Stimulated activated naive B cell treated with anti-CD40 and anti-IgM and Interleukin-4, amounts not matched to agents 10 μg/mL and 1 μg/mL and 100 μg/mL, for 72 hours (primary cell): Measurements from ENCODE around the gene DSCAML1.

ENCODE experiments used
- ATAC-seq, 2 donors: fragments of 150-1000 bp; cut with Tn5 transposase; replicated peaks; 2 replicates each; pipeline ENCODE4 v1.10.0; 2021; ENCODE audit warnings: moderate library complexity in 1 of 2
- DNase-seq: peaks from one replicate; pipeline ENCODE4 v3.0.0; 2021
- H3K27ac Mint-ChIP-seq: one replicate; pipeline ENCODE4 v1.8.0; 2022; ENCODE audit warnings: mild to moderate bottlenecking, mixed read lengths
- H3K27me3 Mint-ChIP-seq, 2 donors: one replicate each; pipeline ENCODE4 v1.8.0; 2022; ENCODE audit warnings: mixed read lengths in 2 of 2
- H3K36me3 Mint-ChIP-seq, 2 donors: one replicate each; pipeline ENCODE4 v1.8.0; 2022; ENCODE audit warnings: mixed read lengths in 2 of 2, mild to moderate bottlenecking in 1 of 2
- H3K4me1 Mint-ChIP-seq, 2 donors: one replicate each; pipeline ENCODE4 v1.8.0; 2022; ENCODE audit warnings: mixed read lengths in 2 of 2, mild to moderate bottlenecking in 1 of 2
- H3K4me3 Mint-ChIP-seq, 2 donors: one replicate each; pipeline ENCODE4 v1.8.0; 2022; ENCODE audit warnings: mild to moderate bottlenecking in 2 of 2, mixed read lengths in 2 of 2, moderate library complexity in 1 of 2
- H3K9me3 Mint-ChIP-seq, 2 donors: one replicate each; pipeline ENCODE4 v1.8.0; 2022; ENCODE audit warnings: mixed read lengths in 2 of 2, mild to moderate bottlenecking in 1 of 2

DSCAML1 gene

GRCh38 chr11:117670924-117671323 lies 126.1 kb downstream of the DSCAML1 start:
- Mint-ChIP-seq H3K9me3 (peaks cover 0 to 2% of the 10 kb centered on the region in 2 donors), H3K27me3 (peaks cover 0 to 15% of the 10 kb centered on the region in 2 donors), H3K4me1 (no peaks in the 10 kb centered on the region), H3K27ac (no peak overlapping the region), H3K4me3 (no peak overlapping the region), H3K36me3 (peaks cover 0 to 3% of the 10 kb centered on the region in 2 donors)
- no peak for ATAC-seq
- no peak for DNase-seq

- DNase-seq (no peak), ATAC-seq (no peak)
- H3K36me3 Mint-ChIP-seq: peaks cover 0 to 3% of the 10 kb centered on the region in 2 donors
- no peak overlapping the region for H3K27ac Mint-ChIP-seq
- H3K9me3 Mint-ChIP-seq: peaks cover 0 to 2% of the 10 kb centered on the region in 2 donors
- H3K4me3 Mint-ChIP-seq: no peak overlapping the region
- no peaks in the 10 kb centered on the region for H3K4me1 Mint-ChIP-seq
- peaks cover 0 to 18% of the 10 kb centered on the region in 2 donors for H3K27me3 Mint-ChIP-seq
Measured at GRCh38 chr11:117670443-117670842, 126.6 kb downstream of the DSCAML1 start.

DNA sequence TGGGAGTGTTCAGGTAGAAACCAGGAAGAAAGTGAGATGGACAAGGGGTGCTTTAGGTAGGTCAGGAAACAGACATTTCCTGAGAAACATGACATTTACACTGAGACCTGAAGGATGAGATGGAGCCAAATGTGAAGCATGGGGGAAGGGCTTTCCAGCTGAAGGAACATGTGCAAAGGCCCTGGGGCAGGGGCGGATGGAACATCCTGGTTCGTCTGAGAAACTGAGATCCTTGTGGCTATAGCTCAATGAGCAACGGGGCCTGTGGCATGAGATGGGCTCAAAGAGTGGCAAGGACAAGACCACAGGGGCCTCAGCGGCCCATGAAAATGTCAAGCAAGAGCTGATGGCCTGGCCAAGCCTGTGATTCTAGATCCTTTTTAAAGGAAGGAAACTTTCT lies 127.4 kb downstream of the DSCAML1 start:
- DNase-seq: no peak
- no peak overlapping the region for H3K27ac Mint-ChIP-seq
- H3K36me3 Mint-ChIP-seq: peaks cover 0 to 3% of the 10 kb centered on the region in 2 donors
- peaks cover 0 to 24% of the 10 kb centered on the region in 2 donors for H3K27me3 Mint-ChIP-seq
- no peak for ATAC-seq
- H3K4me1 Mint-ChIP-seq: no peaks in the 10 kb centered on the region
- peaks cover 0 to 2% of the 10 kb centered on the region in 2 donors for H3K9me3 Mint-ChIP-seq
- H3K4me3 Mint-ChIP-seq: no peak overlapping the region

DNA sequence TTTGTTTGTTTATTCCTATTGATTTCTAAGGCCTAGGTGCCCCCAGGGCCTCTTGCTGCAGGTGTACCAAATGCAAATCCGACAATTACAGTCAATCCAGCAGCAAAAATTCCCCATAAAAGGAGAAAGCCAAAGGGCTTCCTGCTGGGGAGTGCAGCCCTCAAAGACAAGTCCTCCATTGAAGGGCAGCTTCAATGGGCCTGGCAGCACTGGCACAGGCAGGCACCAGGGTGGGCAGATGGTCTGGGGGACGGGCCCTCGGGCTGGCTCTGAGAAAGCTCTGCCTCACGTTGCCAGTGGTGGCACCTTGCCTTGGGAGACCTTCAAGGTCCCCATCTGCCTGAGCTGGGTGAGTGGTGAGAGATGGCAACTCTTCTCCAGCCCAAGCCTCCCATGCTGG lies 128.0 kb downstream of the DSCAML1 start:
- Mint-ChIP-seq H3K36me3 (peaks cover 0 to 3% of the 10 kb centered on the region in 2 donors), H3K9me3 (peaks cover 0 to 2% of the 10 kb centered on the region in 2 donors), H3K27me3 (peaks cover 0 to 24% of the 10 kb centered on the region in 2 donors), H3K4me1 (no peaks in the 10 kb centered on the region), H3K4me3 (no peak overlapping the region), H3K27ac (no peak overlapping the region)
- no peak for DNase-seq
- ATAC-seq: no peak

DNA sequence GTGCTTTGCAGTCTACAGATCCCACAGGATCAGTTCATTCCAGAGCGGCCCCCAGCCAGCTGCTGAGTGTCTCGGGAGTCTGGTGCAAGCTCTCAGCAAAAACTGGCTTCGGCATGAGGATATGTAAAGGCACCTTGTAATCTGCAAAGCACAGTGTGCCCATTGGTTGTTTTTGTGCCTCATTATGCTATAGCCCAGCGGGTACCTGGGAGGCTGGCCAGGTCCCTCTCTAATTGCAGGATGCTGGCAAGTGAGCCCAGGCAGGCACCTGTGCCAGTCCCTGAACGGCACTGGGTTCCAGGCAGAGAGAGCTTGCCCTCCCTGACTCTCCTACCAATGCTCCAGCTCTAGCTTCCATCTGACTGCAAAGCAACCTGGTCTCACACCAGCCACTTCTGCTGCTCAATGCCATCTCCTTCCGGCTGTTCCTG lies 128.7 kb downstream of the DSCAML1 start:
- peaks cover 7 to 32% of the 10 kb centered on the region in 2 donors for H3K27me3 Mint-ChIP-seq
- H3K4me3 Mint-ChIP-seq: no peak overlapping the region
- peaks cover 0 to 3% of the 10 kb centered on the region in 2 donors for H3K4me1 Mint-ChIP-seq
- DNase-seq (no peak), ATAC-seq (no peak)
- H3K36me3 Mint-ChIP-seq: peaks cover 0 to 3% of the 10 kb centered on the region in 2 donors
- H3K27ac Mint-ChIP-seq: no peak overlapping the region
- peaks cover 0 to 2% of the 10 kb centered on the region in 2 donors for H3K9me3 Mint-ChIP-seq

DNA sequence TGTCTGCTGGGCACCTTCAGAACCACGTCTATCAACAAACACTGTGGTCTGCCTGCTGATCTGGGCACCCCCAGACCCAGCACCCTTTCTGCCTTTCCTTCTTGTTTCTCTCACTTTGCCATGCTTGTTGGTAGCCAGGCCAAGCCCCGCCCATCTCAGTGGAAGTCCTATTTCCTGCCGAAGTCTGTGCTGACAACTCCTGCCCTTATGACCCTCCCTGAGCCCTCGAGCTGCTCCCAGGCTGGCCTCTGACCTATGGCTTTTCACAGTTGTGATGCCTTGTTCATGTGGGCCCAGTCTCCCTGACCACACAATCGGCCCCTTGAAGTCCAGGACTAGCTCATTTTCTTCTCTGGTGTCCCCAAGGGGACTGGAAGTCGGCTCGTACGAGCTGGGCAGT lies 132.1 kb downstream of the DSCAML1 start:
- peaks cover 0 to 3% of the 10 kb centered on the region in 2 donors for H3K36me3 Mint-ChIP-seq
- H3K4me3 Mint-ChIP-seq: no peak overlapping the region
- ATAC-seq (no peak), DNase-seq (no peak)
- H3K27me3 Mint-ChIP-seq: peaks cover 11 to 37% of the 10 kb centered on the region in 2 donors
- peaks cover 0 to 2% of the 10 kb centered on the region in 2 donors for H3K9me3 Mint-ChIP-seq
- peaks cover 0 to 3% of the 10 kb centered on the region in 2 donors for H3K4me1 Mint-ChIP-seq
- no peak overlapping the region for H3K27ac Mint-ChIP-seq

- DNase-seq (no peak), ATAC-seq (no peak)
- H3K4me3 Mint-ChIP-seq: no peak overlapping the region
- no peaks in the 10 kb centered on the region for H3K9me3 Mint-ChIP-seq
- peaks cover 11 to 37% of the 10 kb centered on the region in 2 donors for H3K27me3 Mint-ChIP-seq
- H3K27ac Mint-ChIP-seq: no peak overlapping the region
- H3K36me3 Mint-ChIP-seq: peaks cover 0 to 3% of the 10 kb centered on the region in 2 donors
- peaks cover 0 to 3% of the 10 kb centered on the region in 2 donors for H3K4me1 Mint-ChIP-seq
Measured at GRCh38 chr11:117663821-117664220, 133.2 kb downstream of the DSCAML1 start.

DNA sequence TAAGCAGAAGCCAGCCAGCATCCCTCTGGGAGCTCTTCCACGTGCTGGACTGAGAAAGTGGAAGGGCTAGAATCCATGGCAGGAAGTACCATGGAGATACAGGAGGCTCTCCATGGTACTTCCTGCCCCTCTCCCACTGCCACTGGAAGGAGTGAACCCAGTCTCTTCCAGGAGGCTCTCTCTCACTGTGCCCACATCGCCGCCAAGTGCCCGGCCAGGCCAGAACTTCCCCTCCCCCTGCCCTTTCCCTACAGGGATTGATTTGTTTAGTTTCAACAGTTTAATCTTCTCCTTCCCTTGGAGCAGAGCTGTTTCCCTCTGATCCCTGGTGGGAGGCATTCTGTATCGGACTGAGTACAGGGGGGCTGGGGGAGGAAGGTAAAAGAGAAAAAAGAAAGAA lies 133.6 kb downstream of the DSCAML1 start:
- H3K27me3 Mint-ChIP-seq: peaks cover 11 to 37% of the 10 kb centered on the region in 2 donors
- peaks cover 0 to 3% of the 10 kb centered on the region in 2 donors for H3K36me3 Mint-ChIP-seq
- no peak for ATAC-seq

DNA sequence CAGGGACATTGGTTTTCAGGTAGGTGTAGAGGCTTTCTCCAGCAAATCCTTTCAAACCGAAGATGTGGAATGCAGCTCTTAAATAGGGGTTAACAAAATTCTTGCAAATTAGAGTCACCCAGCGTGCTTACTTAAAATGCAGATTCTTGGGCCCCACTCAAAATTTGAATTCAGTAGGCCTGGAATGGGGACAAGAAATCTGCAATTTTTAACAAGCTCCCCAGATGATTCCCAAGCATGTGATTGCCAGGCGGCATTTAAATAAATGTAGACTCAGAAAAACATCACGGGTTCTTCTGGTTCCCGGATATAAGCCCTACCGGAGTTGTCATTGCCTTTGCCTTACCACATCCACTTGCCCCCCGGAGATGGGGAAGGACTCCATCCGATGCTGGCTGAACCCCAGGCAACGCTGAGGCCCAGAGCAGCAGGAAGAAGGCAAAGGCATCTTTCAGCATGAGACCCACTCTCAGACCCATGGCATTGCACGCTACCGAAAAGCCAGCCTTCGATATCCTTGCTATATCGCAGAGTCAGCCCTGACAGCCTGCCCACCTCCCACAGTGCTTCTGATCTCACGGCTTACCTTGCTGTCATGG lies 134.2 kb downstream of the DSCAML1 start:
- Mint-ChIP-seq H3K36me3 (peaks cover 0 to 3% of the 10 kb centered on the region in 2 donors), H3K4me1 (peaks cover 0 to 3% of the 10 kb centered on the region in 2 donors), H3K27me3 (peaks cover 11 to 37% of the 10 kb centered on the region in 2 donors), H3K27ac (no peak overlapping the region), H3K9me3 (no peaks in the 10 kb centered on the region), H3K4me3 (no peak overlapping the region)
- ATAC-seq (no peak), DNase-seq (no peak)

More for the DNA sequence above, 133.6 kb downstream of the DSCAML1 start:
- H3K27ac Mint-ChIP-seq: no peak overlapping the region
- peaks cover 0 to 3% of the 10 kb centered on the region in 2 donors for H3K4me1 Mint-ChIP-seq
- no peaks in the 10 kb centered on the region for H3K9me3 Mint-ChIP-seq
- no peak for DNase-seq
- no peak overlapping the region for H3K4me3 Mint-ChIP-seq

GRCh38 chr11:117662255-117662654 lies 134.8 kb downstream of the DSCAML1 start:
- ATAC-seq: no peak
- peaks cover 11 to 32% of the 10 kb centered on the region in 2 donors for H3K27me3 Mint-ChIP-seq
- no peak overlapping the region for H3K27ac Mint-ChIP-seq

DNA sequence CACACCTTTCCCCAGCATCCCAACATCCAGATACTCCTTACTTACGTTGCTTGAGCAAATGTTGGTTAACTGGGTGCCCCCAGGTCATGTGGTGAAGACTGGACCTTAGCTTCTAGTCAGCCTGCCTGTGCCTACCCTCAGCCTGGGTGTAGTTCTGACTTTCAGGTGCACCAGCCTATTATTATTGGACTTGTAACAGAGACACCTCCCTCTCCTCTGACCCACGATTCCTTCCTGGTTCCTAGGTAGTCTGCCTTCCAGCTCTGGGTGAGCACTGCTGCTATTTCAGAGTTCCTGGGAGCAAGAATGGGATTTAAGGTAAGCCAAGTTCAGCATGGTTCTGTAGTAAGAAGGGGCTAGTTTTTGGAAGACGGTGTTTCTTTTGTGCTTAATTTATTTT lies 138.2 kb downstream of the DSCAML1 start:
- Mint-ChIP-seq H3K27ac (no peak overlapping the region), H3K9me3 (no peaks in the 10 kb centered on the region), H3K27me3 (peaks cover 9 to 10% of the 10 kb centered on the region in 2 donors), H3K36me3 (no peaks in the 10 kb centered on the region), H3K4me3 (no peak overlapping the region), H3K4me1 (peaks cover 0 to under 1% of the 10 kb centered on the region in 2 donors)
- no peak for ATAC-seq
- DNase-seq: no peak

More at GRCh38 chr11:117662255-117662654, 134.8 kb downstream of the DSCAML1 start:
- DNase-seq: no peak
- Mint-ChIP-seq H3K4me1 (peaks cover 0 to 3% of the 10 kb centered on the region in 2 donors), H3K36me3 (peaks cover 0 to 3% of the 10 kb centered on the region in 2 donors), H3K4me3 (no peak overlapping the region), H3K9me3 (no peaks in the 10 kb centered on the region)

GRCh38 chr11:117657794-117658193 lies 139.2 kb downstream of the DSCAML1 start:
- H3K27ac Mint-ChIP-seq: no peak overlapping the region
- H3K27me3 Mint-ChIP-seq: no peaks in the 10 kb centered on the region
- no peaks in the 10 kb centered on the region for H3K9me3 Mint-ChIP-seq
- H3K36me3 Mint-ChIP-seq: no peaks in the 10 kb centered on the region
- DNase-seq (no peak), ATAC-seq (no peak)
- H3K4me1 Mint-ChIP-seq: no peaks in the 10 kb centered on the region
- no peak overlapping the region for H3K4me3 Mint-ChIP-seq

DNA sequence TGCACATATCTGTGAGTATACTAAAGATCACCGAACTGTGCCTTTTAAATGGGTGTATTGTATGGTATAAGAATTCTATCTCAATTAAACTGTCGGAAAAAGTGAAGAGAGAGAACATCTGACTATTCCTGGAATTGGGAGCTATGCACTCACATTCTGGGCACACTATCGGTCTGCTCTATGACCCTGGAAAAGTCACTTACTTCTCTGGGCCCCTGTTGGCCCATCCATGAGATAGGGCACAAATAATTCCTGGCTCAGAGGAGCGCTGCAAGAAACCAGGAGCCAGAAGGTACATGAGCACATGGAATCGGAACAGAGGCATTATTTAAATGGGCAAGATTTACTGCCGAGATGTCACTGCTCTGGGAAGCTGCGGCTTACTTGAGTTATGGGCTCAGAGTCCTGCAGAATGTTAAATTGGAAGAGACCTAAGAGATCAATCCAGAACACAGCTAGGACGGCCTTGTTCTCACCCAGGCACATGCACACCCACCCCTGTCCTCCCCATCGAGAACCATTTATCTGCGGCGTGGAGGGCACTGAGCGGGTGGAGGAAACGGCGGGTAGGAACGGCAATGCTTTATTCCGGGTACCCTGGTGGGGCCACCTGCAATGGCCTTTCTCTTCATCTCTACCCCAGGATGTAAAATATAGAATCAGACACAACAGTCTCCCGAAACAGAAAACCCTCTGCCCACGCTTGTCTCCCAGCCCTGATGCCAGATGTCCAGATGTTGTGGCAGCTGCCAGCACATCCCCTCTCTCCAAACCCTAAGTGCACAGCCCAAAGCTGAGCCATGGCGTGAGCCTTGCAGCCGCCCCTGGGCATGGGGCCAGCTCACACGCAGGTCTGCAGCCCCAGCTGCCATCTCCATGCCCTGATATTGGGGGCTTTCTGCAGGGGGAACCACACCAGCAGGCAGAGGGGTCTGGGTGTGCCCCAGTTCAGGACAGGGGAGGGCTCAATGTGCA lies 142.4 kb downstream of the DSCAML1 start:
- H3K9me3 Mint-ChIP-seq: no peaks in the 10 kb centered on the region
- no peaks in the 10 kb centered on the region for H3K4me1 Mint-ChIP-seq
- H3K4me3 Mint-ChIP-seq: no peak overlapping the region
- no peaks in the 10 kb centered on the region for H3K36me3 Mint-ChIP-seq
- H3K27me3 Mint-ChIP-seq: no peaks in the 10 kb centered on the region
- DNase-seq (no peak), ATAC-seq (no peak)
- H3K27ac Mint-ChIP-seq: no peak overlapping the region

- Mint-ChIP-seq H3K36me3 (no peaks in the 10 kb centered on the region), H3K27me3 (peaks cover 0 to 2% of the 10 kb centered on the region in 2 donors), H3K4me1 (no peaks in the 10 kb centered on the region), H3K4me3 (no peak overlapping the region), H3K9me3 (no peaks in the 10 kb centered on the region), H3K27ac (no peak overlapping the region)
- ATAC-seq (no peak), DNase-seq (no peak)
Measured at GRCh38 chr11:117652521-117652920, 144.5 kb downstream of the DSCAML1 start.
